Left ventricle myocardium inferior (tissue), 1 donor: Measurements from ENCODE around the gene LIN7A. TPM values are rescaled to one million over a fixed set of nuclear protein-coding genes. Genes with fewer than 3 reads are reported as not detected.

Source experiments
- DNase-seq: peaks from one replicate; pipeline ENCODE4 v3.0.0-alpha.2; 2020
- H3K27ac ChIP-seq: fragments of 200-600 bp; replicated peaks from 2 replicates; pipeline ENCODE4 v1.8.0; 2021
- H3K27me3 ChIP-seq: fragments of 200-600 bp; 2 replicates; pipeline ENCODE4 v1.8.0; 2021; ENCODE audit warnings: low read depth
- H3K36me3 ChIP-seq: fragments of 200-600 bp; 2 replicates; pipeline ENCODE4 v1.8.0; 2021
- H3K4me1 ChIP-seq: fragments of 200-600 bp; 2 replicates; pipeline ENCODE4 v1.8.0; 2021
- H3K4me3 ChIP-seq: fragments of 200-600 bp; 2 replicates; pipeline ENCODE4 v1.8.0; 2021; ENCODE audit warnings: mild to moderate bottlenecking, moderate library complexity
- H3K9me3 ChIP-seq: fragments of 200-600 bp; replicated peaks from 2 replicates; pipeline ENCODE4 v1.8.0; 2021
- intact Hi-C: fragments of 100-400 bp; cut with micrococcal nuclease; formaldehyde crosslinking; loops from one replicate; pipeline ENCODE4 v1.11.0; 2022
- total RNA-seq: library from RNA; stranded (reverse); fragmentation: NEBNext Ultra II Directional; extraction: Animal tissue kit (Norgen Biotek cat#: 25700); gene quantifications from one replicate; pipeline ENCODE4 v1.2.1, GENCODE V29; 2021
- TF ChIP-seq, protein P1 (sequence below): fragments of 200-600 bp; IDR thresholded peaks from 2 replicates; pipeline ENCODE4 v1.8.0; 2021; ENCODE audit warnings: antibody characterized with exemption, mild to moderate bottlenecking, borderline replicate concordance
- donor health status: DM: no; HTN: yes; CAD: no; lungs with severe emphysema.

Gene LIN7A
- total RNA-seq, 1 donor from 2014 or later, result 11.9 TPM

DNA sequence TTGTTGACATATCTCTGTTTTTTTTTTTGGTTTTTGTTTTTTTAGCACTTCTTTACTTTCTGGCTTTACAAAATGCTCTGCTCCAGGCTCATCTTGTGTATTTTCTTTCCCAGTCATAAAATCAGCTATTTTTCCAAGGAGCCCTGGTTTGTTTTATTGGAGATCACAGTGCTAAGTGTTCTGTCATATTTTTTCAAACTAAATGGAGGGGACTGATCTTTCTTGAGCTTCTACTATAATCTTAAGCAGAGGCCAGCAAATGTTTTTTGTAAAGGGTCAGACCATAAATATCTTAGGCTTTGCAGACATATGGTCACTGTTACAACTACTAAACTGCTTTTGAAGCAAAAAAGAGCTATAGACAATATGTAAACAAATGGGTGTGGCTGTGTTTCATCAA, 30.6 kb upstream of the LIN7A start:
- intact Hi-C loops, result no loop called here
- no peaks in the 10 kb centered on the region for H3K36me3 ChIP-seq
- DNase-seq, result no peak
- H3K4me3 ChIP-seq, result no peak overlapping the region
- H3K4me1 ChIP-seq, result no peaks in the 10 kb centered on the region
- H3K27ac ChIP-seq, result no peak overlapping the region
- no peaks in the 10 kb centered on the region for H3K27me3 ChIP-seq
- H3K9me3 ChIP-seq, result no peaks in the 10 kb centered on the region
- TF ChIP-seq, protein P1, sequence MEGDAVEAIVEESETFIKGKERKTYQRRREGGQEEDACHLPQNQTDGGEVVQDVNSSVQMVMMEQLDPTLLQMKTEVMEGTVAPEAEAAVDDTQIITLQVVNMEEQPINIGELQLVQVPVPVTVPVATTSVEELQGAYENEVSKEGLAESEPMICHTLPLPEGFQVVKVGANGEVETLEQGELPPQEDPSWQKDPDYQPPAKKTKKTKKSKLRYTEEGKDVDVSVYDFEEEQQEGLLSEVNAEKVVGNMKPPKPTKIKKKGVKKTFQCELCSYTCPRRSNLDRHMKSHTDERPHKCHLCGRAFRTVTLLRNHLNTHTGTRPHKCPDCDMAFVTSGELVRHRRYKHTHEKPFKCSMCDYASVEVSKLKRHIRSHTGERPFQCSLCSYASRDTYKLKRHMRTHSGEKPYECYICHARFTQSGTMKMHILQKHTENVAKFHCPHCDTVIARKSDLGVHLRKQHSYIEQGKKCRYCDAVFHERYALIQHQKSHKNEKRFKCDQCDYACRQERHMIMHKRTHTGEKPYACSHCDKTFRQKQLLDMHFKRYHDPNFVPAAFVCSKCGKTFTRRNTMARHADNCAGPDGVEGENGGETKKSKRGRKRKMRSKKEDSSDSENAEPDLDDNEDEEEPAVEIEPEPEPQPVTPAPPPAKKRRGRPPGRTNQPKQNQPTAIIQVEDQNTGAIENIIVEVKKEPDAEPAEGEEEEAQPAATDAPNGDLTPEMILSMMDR, result no peak

DNA sequence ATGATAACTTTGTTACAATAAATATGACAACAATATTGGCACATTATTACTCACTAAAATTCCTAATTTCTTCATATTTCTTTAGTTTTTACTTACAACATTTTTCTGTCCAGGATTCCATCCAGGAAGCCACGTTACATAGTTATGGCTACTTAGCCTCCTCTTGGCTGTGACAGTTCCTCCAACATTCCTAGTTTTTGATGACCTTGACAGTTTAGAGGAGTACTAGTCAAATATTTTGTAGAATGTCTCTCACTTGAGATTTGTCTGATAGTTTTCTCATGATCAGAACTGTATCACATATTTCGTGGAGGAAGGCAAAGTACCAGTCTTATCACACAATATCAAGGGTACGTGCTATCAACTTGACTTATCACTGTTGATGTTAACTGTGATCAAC, 29.8 kb upstream of the LIN7A start:
- no peak overlapping the region for H3K4me3 ChIP-seq
- intact Hi-C loops, result no loop called here
- TF ChIP-seq, protein P1, result no peak
- no peak overlapping the region for H3K27ac ChIP-seq
- no peaks in the 10 kb centered on the region for H3K36me3 ChIP-seq
- no peaks in the 10 kb centered on the region for H3K9me3 ChIP-seq
- H3K4me1 ChIP-seq, result no peaks in the 10 kb centered on the region
- H3K27me3 ChIP-seq, result no peaks in the 10 kb centered on the region
- no peak for DNase-seq

DNA sequence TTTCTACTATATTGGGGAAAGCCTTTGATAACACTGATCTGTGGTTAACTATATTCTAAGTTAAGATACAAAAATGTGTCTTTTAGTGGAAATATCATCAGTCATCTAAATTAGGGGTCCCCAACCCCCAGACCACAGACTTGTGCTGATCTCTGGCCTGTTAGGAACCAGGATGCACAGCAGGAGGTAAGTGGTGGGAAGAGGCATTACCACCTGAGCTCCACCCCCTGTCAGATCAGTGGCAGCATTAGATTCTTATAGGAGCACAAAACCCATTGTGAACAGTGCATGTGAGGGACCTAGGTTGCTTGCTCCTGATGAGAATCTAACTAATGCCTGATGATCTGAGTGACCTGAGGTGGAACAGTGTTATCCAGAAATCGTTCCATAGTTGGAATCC, 28.3 kb upstream of the LIN7A start:
- TF ChIP-seq, protein P1, result no peak
- no peaks in the 10 kb centered on the region for H3K4me1 ChIP-seq
- intact Hi-C loops, result no loop called here
- H3K36me3 ChIP-seq, result no peaks in the 10 kb centered on the region
- H3K4me3 ChIP-seq, result no peak overlapping the region
- H3K27me3 ChIP-seq, result no peaks in the 10 kb centered on the region
- DNase-seq, result no peak
- H3K27ac ChIP-seq, result no peak overlapping the region
- H3K9me3 ChIP-seq, result no peaks in the 10 kb centered on the region

DNA sequence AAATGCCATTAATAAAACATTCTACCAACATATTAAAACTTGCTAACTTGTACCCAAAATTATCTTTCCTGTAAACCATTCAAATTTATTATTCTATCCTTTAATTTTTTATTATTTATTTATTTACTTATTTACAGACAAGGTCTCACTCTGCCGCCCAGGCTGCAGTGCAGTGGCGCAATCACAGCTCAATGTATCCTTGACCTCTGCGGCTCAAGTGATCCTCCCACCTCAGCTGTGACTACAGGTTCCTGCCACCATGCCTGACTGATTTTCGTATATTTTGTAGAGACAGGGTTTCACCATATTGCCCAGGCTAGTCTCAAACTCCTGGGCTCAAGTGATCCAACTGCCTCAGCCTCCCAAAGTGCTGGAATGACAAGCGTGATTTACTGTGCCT, 20.4 kb upstream of the LIN7A start:
- Histone ChIP-seq H3K27ac (no peak overlapping the region), H3K36me3 (no peaks in the 10 kb centered on the region), H3K27me3 (no peaks in the 10 kb centered on the region), H3K4me1 (no peaks in the 10 kb centered on the region), H3K9me3 (no peaks in the 10 kb centered on the region), H3K4me3 (no peak overlapping the region)
- intact Hi-C loops, result no loop called here
- no peak for DNase-seq
- TF ChIP-seq, protein P1, result no peak

DNA sequence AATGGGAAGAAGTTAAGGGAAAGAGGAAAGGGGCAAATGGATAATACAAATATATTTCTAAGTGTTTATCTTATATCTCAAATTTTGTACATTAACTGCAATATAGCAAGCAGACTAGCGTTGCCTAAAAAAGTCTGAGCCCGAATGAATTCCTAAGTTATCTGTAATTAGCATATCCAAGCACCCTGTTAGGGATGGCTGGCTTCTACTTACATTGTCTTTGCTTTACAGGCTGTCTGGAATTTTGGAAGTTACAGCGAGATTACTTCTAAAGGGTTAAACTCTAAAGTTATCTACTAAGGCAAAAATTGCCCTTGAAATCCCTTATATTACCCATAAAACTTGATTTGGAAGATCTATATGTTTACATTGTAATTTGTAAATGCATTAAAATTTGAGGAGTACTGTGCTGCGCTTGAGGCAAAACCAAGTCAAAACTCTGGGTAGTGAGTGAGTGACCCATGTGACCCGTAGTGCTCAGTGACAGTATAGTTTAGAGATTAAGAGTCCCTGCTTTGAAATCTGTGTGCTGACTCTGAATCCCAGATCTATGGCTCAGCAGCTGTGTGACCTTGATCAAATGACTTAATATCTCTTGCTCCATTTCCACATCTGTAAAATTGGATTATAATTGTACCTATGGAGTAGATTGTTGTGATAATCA, 17.3 kb upstream of the LIN7A start:
- Histone ChIP-seq H3K4me1 (no peaks in the 10 kb centered on the region), H3K27me3 (no peaks in the 10 kb centered on the region), H3K9me3 (no peaks in the 10 kb centered on the region), H3K4me3 (no peak overlapping the region), H3K27ac (no peak overlapping the region), H3K36me3 (no peaks in the 10 kb centered on the region)
- TF ChIP-seq, protein P1, result no peak
- DNase-seq, result no peak
- intact Hi-C loops, result no loop called here
